ENCODE measurements around the gene CBX4.

CBX4 gene

DNA sequence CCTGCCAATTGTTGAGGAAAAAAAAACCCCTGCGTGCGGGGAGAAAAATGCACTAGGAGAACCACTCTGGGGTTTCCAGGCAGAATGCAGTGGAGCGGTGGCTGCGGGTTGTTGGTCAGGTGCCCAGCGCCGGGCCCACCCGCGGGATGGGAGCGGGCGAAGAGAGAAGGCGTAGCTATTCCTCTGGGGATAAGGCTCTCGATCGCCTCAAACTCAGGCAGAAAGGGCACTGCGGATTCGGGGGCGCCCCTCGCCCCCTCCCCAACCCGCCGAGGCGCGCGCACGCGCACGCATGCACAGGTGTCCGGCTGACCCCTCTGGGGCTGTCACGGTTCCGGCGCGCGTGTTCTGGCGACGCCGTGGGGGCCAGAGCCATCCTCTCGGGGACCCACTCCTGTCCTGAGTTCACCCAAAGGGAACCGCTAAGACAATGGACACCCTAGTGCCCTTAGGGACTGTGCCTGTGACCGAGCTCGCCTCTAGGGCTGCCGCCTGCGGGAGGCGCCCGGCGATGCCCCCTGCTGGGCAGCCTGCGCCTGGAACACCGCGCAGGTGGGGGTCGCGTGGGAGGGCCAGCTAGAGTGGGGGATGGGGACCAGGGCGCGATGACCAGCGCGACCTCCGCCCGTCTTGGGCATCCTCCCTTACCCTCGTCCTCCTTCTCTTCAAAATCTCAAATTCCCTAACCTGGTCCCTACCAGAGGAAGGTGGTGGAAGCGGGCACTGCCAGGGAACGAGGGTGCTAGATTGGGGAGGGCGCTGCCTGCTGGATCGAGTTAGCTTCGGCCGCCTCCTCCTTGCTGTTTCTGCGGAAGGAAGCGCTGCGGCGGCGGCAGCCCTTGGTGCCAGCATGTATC is 28.0 kb downstream of the CBX4 start:
- DNase-seq = peak; percentile 83

GRCh38 chr17:79810130-79811010 is 28.9 kb downstream of the CBX4 start:
- DNase-seq = peak; percentile 97

DNA sequence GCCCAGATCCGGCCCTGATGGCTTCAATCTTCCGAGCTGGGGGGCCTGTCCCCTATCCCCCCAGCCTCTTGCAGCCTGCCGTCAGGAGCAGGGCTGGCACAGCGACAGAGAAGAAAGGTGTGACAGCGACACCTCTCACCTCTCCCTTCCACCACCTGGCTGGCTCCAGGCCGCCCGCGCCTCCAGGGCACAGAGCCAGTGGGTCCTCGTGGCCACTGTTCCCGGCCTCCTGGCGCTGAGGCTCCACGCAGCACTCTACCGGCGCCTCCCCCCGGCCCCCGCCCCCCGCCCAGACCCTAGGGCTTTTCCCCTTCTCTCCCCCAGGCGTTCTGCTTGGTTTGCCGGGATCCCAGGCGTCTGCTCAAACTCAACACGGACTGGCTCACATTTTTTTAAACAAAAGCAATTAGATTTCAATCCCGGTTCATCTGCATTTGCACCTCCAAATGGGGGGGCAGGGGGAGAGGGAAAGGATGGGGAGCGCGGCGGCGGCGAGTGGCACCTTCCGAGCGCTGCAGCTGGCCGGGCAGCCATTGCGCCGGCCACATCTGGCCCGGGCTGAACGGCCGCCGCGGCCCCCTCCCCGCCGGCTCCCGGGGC is 29.6 kb downstream of the CBX4 start:
- DNase-seq = no peak

- peak; percentile 54 for DNase-seq
Measured at GRCh38 chr17:79808763-79809529, 30.3 kb downstream of the CBX4 start.

- peak; percentile 21 for DNase-seq
Measured at GRCh38 chr17:79806863-79807720, 32.1 kb downstream of the CBX4 start.

- DNase-seq = no peak
Measured at GRCh38 chr17:79806446-79806760, 32.8 kb downstream of the CBX4 start.

DNA sequence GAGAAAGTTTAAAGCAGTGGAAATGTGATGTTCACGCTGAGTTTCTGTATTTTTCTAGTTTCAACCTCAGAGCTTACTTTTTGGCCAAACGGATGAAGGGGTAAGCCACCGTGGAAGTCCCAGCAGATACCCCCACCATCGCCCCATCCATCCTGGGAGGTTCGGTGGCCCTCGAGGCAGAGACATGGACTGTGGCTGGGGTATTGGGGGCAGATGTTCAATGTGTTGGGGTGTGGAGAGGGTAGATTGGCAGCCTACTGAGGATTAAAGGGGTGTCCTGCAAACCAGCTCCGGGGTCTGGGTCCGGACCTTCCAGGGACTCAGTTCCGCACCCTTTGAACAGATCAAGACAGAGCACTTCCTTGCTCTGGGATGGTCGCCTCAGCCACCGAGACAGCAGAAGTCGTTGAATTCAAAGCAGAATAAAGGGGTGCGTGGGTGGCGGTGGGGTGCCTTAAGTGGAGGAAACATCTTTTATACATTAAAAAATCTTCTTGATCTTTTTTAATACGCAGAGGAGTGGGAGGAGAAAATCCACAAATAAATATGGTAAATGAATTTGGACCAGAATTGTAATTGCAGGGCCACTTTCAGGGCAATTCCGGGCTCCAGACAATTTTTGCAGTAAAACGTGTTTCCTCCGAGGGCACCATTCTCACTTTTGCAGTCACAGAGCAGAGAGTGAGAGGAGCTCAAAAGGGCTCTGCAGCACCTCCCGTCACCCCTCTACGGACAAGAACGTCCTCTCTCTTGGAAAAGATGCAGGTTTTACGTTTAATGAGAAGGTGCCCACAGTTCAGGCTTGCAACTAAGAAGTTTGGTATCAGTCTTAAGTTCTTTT is 34.2 kb downstream of the CBX4 start:
- no peak for DNase-seq

- DNase-seq = peak; percentile 71
Measured at GRCh38 chr17:79803997-79804855, 35.0 kb downstream of the CBX4 start.

DNA sequence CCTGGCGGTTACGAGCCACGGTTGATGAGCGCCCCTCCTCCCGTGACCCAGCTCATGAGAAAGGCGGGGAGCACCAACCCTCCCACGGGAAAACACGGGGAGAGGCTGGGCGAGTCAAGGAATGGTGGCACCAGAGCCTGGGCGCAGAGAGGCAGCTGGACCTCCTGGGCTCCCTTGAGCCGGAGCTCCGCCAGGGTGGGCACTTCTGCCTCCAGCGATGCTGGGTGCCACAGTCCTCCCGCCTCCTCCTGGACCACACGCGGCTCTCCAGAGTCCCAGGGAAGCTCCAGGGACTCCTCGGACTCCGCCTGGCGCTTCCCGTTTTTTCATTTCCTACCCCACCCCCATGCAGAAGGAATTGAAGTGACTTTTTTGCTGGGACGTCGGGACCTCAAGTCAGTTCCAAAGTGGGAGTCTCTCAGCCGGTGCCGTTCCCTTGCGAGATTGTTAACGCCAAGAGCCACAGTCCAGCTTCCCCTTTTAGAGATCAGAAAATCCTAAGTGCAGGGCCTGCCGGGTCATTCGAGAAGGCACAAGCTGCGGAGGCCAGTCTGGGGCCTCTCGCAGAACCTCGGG is 35.7 kb downstream of the CBX4 start:
- DNase-seq = peak; percentile 21

DNA sequence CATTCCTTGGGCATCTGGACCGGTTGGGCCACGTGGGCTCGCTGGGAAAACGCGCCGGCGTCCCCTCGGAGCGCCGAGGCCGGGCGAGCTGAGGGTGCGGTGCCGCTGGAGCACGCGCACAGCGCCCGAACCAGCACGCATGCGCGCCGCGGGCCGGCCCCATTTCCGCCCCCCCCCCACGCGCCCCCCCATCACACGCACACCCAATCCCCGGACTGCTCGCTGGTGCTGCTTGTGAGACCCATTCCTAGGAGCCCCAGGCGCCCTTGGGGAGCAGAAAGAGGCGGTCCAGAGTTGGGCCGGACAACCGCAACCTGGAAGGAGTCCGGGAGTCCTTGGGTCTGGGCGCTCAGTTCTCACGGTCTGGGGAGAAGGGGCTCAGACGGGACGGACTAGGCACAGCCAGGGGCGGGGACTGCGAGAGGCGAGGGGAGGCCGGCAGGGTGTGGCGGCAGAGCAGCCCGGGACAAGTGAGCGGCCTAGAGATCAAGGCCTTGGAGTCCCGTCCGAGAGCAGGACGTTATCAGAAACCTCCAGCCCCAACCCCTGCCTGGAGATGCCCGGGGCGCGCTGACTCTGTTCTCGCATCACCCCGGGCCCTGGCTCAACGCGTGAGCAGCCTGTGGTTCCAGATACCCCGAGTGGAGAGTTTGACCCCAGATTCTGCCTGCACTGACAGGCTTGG is 36.4 kb downstream of the CBX4 start:
- peak; percentile 25 for DNase-seq

DNA sequence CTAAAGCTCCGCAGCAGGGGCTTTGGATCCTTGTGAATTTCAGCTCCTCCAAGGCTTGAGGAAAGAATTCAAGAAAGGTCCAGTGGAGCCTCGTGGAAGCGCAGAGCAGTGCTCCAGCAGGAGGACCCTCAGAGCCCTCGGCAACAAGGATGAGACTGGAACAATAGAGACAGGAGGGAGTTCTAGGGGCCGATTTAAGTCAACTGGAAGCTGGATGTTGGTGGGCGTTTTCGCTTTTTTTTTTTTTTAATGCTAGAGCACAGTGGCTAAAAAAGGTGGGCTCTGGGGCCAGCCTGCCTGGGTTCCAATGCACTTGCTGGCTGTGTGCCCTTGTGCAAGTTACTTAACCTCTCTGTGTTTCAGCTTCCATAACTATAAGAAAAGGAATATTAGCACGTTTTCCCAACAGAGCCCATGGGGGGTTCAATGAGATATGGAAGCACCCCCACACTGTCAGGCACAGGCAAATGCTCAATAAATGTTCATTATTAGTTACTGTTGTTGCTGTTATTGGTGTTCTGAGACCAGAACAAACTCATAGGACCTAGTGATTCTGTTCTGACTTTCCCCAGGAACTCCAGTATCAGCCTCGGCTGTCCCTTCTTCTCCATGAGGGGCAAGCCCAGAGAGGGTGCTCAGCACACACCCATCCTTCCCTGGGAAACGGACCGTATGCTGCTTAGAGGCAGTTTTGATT is 37.1 kb downstream of the CBX4 start:
- DNase-seq = no peak

DNA sequence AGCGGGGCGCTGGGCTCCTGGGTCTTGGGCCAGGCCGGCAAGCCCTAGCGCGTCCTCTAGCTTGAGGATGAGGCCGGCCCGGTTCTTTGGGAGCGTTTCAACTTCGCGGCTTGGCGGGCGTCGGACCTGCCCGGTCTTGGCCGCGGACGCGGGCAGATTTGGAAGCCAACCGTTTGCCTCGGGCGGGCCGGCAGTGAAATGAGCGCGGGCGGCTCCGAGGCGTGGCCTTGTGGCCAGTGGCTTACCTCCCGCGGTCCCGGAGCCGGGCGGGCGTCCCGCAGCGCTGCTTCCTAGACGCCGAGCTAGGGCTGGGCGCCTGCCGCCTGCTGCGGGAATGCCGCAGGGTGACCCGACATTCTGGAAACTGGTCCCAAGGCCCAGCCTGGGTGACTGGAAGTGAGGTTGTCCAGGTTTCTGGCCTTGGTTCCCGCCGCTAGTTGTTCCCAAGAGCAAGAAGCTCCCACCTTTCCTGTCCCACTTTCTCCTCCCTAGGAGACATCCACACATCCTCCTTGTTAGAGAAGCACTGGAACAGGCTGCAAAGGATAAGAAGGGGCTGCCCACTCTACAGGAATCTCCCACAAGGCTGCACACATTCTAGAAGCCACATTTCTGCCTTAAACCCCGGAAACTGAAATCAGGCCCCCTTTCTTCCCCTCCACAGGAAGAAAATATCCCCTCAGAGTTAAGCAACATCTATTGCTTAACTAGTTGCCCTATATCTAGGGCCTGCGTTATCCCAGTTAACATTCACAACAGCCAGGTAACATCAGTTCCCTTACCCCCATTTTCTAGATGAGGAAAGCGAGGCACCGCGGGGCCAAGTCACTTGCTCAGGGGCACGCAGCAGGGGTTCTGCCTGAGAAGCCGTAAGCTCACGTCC is 37.8 kb downstream of the CBX4 start:
- DNase-seq = peak; percentile 22

DNA sequence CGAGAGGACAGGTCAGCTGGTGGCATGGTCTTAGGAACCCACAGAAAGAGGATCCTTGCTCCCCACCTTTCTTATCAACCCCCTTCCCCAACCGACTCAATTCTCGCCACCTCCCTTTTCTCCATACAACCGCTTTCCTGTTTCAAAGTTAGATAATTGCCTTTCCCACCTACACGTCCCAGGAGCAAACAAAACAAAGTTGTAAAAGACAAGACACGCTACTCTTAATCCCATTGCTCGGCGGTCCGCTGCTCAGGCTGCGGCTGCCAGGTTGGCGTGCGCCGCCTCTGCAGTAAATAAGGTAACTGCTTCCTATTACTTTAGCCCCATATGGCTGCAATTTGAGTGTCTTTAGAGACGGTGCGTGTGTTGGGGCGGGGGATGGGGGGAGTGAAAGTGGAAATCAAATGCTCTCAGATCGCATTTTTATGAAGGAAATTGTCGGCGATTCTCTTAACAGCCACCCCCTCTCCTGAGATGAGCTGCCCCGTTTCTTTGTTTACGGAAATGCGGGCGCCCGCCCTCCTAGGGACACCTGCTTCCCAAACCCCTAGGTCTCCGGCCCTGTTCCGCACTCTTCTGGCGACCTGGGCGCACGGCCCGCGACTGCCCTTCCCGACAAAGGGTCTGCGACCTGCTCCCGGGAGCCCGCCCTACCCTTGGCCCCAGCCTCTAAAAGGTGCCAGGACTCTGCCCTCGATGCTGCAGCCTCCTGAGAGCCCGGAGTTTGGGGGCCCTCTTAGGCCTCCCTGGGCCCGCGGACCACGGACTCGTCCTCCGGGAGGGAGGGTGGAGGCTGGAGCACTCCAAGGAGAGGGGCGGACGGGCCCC is 38.7 kb downstream of the CBX4 start:
- DNase-seq = peak; percentile 90

DNA sequence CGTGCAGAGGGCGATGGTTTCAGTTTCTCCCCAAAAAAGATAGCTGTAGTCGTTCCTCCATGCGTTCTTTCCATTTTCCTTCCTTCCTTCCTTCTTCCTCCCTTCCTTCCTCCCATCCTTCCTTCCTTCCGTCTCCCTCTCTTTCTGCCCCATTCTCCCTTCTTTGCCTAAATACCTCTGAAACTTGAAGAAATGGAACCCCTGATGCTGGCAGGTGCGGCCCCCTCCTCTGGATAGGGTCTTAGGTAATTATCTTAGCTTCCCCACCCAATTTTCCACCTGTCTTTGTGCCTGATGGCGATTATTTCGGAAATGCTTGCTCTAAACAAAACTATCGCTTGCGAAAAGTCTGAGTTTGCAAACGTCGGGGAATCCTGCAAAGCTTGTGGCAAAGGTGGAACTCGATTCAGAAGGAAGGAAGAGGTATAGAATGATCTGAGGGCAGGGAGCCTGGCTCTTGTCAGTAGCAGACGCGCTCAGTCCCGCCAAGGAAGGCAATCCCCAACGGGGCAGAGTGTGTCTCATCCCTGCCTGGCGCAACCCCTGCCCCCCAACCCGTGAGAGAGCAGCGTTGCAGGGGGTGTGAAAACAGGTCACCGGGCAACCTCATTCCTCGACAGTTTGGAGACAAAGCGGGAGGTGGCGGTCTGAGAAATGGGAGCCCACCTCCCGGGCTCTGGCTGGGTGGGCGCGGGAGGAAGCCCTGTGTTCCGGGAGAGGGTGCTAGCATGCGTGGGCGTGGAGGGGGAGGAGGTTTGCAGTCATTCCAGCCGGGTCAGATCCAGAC is 39.5 kb downstream of the CBX4 start:
- DNase-seq = peak; percentile 27

DNA sequence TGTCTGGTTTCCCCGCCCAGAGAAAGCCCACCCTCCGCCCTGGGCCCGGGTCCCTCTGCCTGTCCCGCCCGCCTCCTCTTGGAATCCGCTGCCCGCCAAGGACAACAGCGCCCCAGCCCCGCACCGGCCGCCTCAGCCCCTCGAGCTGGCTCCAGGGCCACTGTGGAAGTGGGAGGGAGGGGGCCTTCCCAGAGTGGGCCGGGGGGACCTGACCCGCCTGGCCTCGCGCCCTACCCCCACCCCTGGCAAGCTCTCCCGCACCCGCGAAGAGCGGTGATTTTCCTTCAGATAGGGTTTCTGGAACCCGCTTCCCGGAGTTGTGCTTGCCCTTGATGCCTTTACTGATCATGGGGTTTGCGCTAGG is 40.1 kb downstream of the CBX4 start:
- no peak for DNase-seq

Measured in NCI-H82 (cell line).